OCI-LY1 (cell line): ENCODE measurements around the gene DTD2.
"Not testable (repeated sequence)": the region's sequence is repeated elsewhere in the genome, so short reads cannot be mapped to it uniquely, and the experiment has no call there.

Experiments
- H2AFZ ChIP-seq: fragments of 200-600 bp; sonication (generic), shearing (Covaris generic); 2 replicates; pipeline ENCODE4 v1.6.0; 2014; ENCODE audit warnings: antibody characterized with exemption, mild to moderate bottlenecking, low read length
- H3F3A ChIP-seq: fragments of 200-600 bp; sonication (generic), shearing (Covaris generic); 2 replicates; pipeline ENCODE4 v1.6.0; 2014; ENCODE audit warnings: mild to moderate bottlenecking, antibody characterized with exemption, low read length, moderate library complexity; ENCODE audit not compliant: insufficient read depth
- H3K27ac ChIP-seq: fragments of 200-600 bp; sonication (generic); 2 replicates; pipeline ENCODE4 v1.5.1; 2014; ENCODE audit warnings: low read length, mixed run types, mild to moderate bottlenecking, low read depth; ENCODE audit not compliant: poor library complexity, severe bottlenecking
- H3K27me3 ChIP-seq: fragments of 200-600 bp; sonication (generic); 2 replicates; pipeline ENCODE4 v1.6.0; 2014; ENCODE audit warnings: antibody characterized with exemption, mild to moderate bottlenecking, low read length, moderate library complexity; ENCODE audit not compliant: insufficient read depth
- H3K36me3 ChIP-seq: fragments of 200-600 bp; sonication (generic); 2 replicates; pipeline ENCODE4 v1.6.1; 2014; ENCODE audit warnings: mild to moderate bottlenecking, antibody characterized with exemption, low read length, moderate library complexity, mixed read lengths; ENCODE audit not compliant: insufficient read depth
- H3K4me1 ChIP-seq: fragments of 200-600 bp; sonication (generic); 2 replicates; pipeline ENCODE4 v1.5.1; 2014; ENCODE audit warnings: mild to moderate bottlenecking, low read length, moderate library complexity; ENCODE audit not compliant: insufficient read depth, severe bottlenecking
- H3K4me2 ChIP-seq: fragments of 200-600 bp; sonication (generic), shearing (Covaris generic); 2 replicates; pipeline ENCODE4 v1.6.1; 2014; ENCODE audit warnings: low read length
- H3K4me3 ChIP-seq: fragments of 200-600 bp; sonication (generic); 2 replicates; pipeline ENCODE4 v1.5.1; 2014; ENCODE audit warnings: low read length, low read depth, mild to moderate bottlenecking, mixed read lengths; ENCODE audit not compliant: poor library complexity, severe bottlenecking
- H3K79me2 ChIP-seq: fragments of 200-600 bp; shearing (Covaris generic); 2 replicates; pipeline ENCODE4 v1.6.1; 2016; ENCODE audit warnings: mixed run types, low read length, mixed read lengths; ENCODE audit not compliant: insufficient read depth
- H3K9ac ChIP-seq: fragments of 200-600 bp; sonication (generic), shearing (Covaris generic); 2 replicates; pipeline ENCODE4 v1.6.1; 2014; ENCODE audit warnings: mild to moderate bottlenecking, low read length, mixed read lengths
- H3K9me2 ChIP-seq: fragments of 200-600 bp; sonication (generic), shearing (Covaris generic); 2 replicates; pipeline ENCODE4 v1.6.1; 2014; ENCODE audit warnings: low read depth, mild to moderate bottlenecking, low read length, mixed read lengths
- H3K9me3 ChIP-seq: fragments of 200-600 bp; shearing (Covaris generic); 2 replicates; pipeline ENCODE4 v1.6.1; 2014; ENCODE audit warnings: low read length, mixed read lengths
- H4K20me1 ChIP-seq: fragments of 200-600 bp; sonication (generic), shearing (Covaris generic); 2 replicates; pipeline ENCODE4 v1.6.0; 2016; ENCODE audit warnings: mild to moderate bottlenecking, low read length; ENCODE audit not compliant: insufficient read depth
- CTCF ChIP-seq: fragments of 200-600 bp; sonication (generic), shearing (Covaris generic); IDR thresholded peaks from 2 replicates; pipeline ENCODE4 v1.5.1; 2017; ENCODE audit warnings: mild to moderate bottlenecking, antibody characterized with exemption, low read length, moderate library complexity, mixed read lengths
- EZH2 ChIP-seq: fragments of 200-600 bp; sonication (generic), shearing (Covaris generic); IDR thresholded peaks from 2 replicates; pipeline ENCODE4 v1.8.0; 2017; ENCODE audit warnings: borderline replicate concordance, mixed run types, mild to moderate bottlenecking, antibody characterized with exemption, low read length, moderate library complexity, mixed read lengths

The DTD2 gene

GRCh38 chr14:31440280-31440679 lies 17.0 kb downstream of the DTD2 start:
- TF ChIP-seq CTCF (no peak), EZH2 (no peak)
- no peaks in the 10 kb centered on the region for H4K20me1 ChIP-seq
- no peaks in the 10 kb centered on the region for H3K27me3 ChIP-seq
- H3K4me2 ChIP-seq = no peak overlapping the region
- H3K27ac ChIP-seq = no peak overlapping the region
- H3K79me2 ChIP-seq = no peaks in the 10 kb centered on the region
- H2AFZ ChIP-seq = no peak overlapping the region
- H3K4me1 ChIP-seq = no peaks in the 10 kb centered on the region
- H3K9me3 ChIP-seq = no peaks in the 10 kb centered on the region; the same call in 1 of the 2 replicates
- no peaks in the 10 kb centered on the region for H3F3A ChIP-seq
- peaks cover 12% of the 10 kb centered on the region for H3K36me3 ChIP-seq
- no peak overlapping the region for H3K4me3 ChIP-seq
- H3K9ac ChIP-seq = no peak overlapping the region
- no peaks in the 10 kb centered on the region for H3K9me2 ChIP-seq

- Histone ChIP-seq H3K27ac (no peak overlapping the region), H3K9me2 (no peaks in the 10 kb centered on the region), H3K79me2 (no peaks in the 10 kb centered on the region), H3K4me2 (no peak overlapping the region), H3K4me1 (no peaks in the 10 kb centered on the region), H3K36me3 (peaks cover 9% of the 10 kb centered on the region), H4K20me1 (no peaks in the 10 kb centered on the region), H3K9me3 (no peaks in the 10 kb centered on the region; the same call in 1 of the 2 replicates), H3F3A (no peaks in the 10 kb centered on the region), H3K4me3 (no peak overlapping the region), H2AFZ (no peak overlapping the region), H3K9ac (no peak overlapping the region), H3K27me3 (no peaks in the 10 kb centered on the region)
- TF ChIP-seq CTCF = no peak
- TF ChIP-seq EZH2 = no peak
Measured at GRCh38 chr14:31439561-31439960, 17.7 kb downstream of the DTD2 start.

- H4K20me1 ChIP-seq, H3K27ac ChIP-seq, H3K9ac ChIP-seq, H3K9me3 ChIP-seq, H3K27me3 ChIP-seq, H2AFZ ChIP-seq, H3K4me1 ChIP-seq, H3K79me2 ChIP-seq, H3K9me2 ChIP-seq, H3K4me3 ChIP-seq, H3F3A ChIP-seq, H3K4me2 ChIP-seq: not testable (repeated sequence)
- H3K36me3 ChIP-seq = peaks cover 14% of the 10 kb centered on the region
Measured at GRCh38 chr14:31437045-31437691, 20.1 kb downstream of the DTD2 start.

GRCh38 chr14:31435276-31435675 lies 22.0 kb downstream of the DTD2 start:
- Histone ChIP-seq H3K36me3 (peaks cover 20% of the 10 kb centered on the region), H2AFZ (no peak overlapping the region), H4K20me1 (no peaks in the 10 kb centered on the region), H3K9ac (no peak overlapping the region), H3K4me3 (no peak overlapping the region), H3K27ac (no peak overlapping the region), H3F3A (no peaks in the 10 kb centered on the region), H3K9me3 (no peaks in the 10 kb centered on the region; the same call in 1 of the 2 replicates), H3K9me2 (no peaks in the 10 kb centered on the region), H3K79me2 (no peaks in the 10 kb centered on the region), H3K4me1 (no peaks in the 10 kb centered on the region), H3K27me3 (no peaks in the 10 kb centered on the region), H3K4me2 (no peak overlapping the region)
- no peak for TF ChIP-seq EZH2
- TF ChIP-seq CTCF = no peak
